ENCODE data around the gene PIK3C2B. TPM values are rescaled to one million over a fixed set of nuclear protein-coding genes. Genes with fewer than 3 reads are reported as not detected.

Gene PIK3C2B
- total RNA-seq, 1 experiment from 2014 or later: 24.7 TPM

- CTCF ChIA-PET: interaction anchor here (1.1 to 4.3 kb wide), 2 partner anchors 46 to 54 kb away, joined by 5 to 48 read pairs; partner anchors contain the start of gene PIK3C2B
- no peaks in the 10 kb centered on the region for H3K9me3 Mint-ChIP-seq (ENCODE audit: unreplicated experiment)
These were observed 46.2 kb downstream of the PIK3C2B start for GRCh38 chr1:204448344-204448964.

DNA sequence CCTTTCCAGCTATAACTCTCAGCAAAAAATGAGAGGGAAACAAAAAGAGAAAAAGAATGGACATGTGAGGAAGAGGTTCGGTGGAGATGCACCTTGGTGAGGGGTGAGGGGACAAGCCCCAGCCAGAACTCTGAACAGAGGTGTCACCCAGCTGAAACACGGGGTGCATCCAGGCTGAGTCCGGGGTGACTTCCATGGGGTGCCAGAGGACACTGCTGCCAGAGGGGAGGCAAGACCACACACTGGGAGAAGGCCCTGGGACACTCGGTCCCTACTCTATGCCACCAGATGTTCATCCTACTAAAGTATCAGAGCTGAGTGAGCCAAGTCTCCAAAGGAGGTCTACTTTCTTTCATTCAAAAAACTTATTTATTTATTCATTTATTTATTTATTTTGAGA, 46.9 kb downstream of the PIK3C2B start:
- peaks cover 4% of the 10 kb centered on the region for H3K36me3 ChIP-seq (ENCODE audit: control insufficient read depth, insufficient read depth, low read length)
- H3K27ac Mint-ChIP-seq (ENCODE audit: unreplicated experiment): peak overlapping the region; percentile 52
- ChIA-PET POLR2A (interaction anchor here (1.7 kb wide), 1 partner anchor 46 kb away, joined by 8 read pairs; the partner anchor contains the start of gene PIK3C2B), CTCF (interaction anchor here (0.7 to 4.3 kb wide), 5 partner anchors 18 to 359 kb away, joined by 3 to 52 read pairs (median 5); partner anchors contain the start of gene PIK3C2B)
- DNase-seq: no peak
- peaks cover 54% of the 10 kb centered on the region for H3K36me3 Mint-ChIP-seq (ENCODE audit: insufficient read depth, unreplicated experiment)
- intact Hi-C loops (cut with micrococcal nuclease; ENCODE audit: unreplicated experiment): loop anchor here (2.0 kb wide), 1 partner anchor 47 kb away; the partner anchor contains the start of gene PIK3C2B
- no peak overlapping the region for H3K4me3 Mint-ChIP-seq (ENCODE audit: unreplicated experiment)
- peaks cover 13% of the 10 kb centered on the region for H3K4me1 Mint-ChIP-seq (ENCODE audit: low read depth, unreplicated experiment)
- H3K9me3 ChIP-seq: no peaks in the 10 kb centered on the region
- TF ChIP-seq, protein P1, sequence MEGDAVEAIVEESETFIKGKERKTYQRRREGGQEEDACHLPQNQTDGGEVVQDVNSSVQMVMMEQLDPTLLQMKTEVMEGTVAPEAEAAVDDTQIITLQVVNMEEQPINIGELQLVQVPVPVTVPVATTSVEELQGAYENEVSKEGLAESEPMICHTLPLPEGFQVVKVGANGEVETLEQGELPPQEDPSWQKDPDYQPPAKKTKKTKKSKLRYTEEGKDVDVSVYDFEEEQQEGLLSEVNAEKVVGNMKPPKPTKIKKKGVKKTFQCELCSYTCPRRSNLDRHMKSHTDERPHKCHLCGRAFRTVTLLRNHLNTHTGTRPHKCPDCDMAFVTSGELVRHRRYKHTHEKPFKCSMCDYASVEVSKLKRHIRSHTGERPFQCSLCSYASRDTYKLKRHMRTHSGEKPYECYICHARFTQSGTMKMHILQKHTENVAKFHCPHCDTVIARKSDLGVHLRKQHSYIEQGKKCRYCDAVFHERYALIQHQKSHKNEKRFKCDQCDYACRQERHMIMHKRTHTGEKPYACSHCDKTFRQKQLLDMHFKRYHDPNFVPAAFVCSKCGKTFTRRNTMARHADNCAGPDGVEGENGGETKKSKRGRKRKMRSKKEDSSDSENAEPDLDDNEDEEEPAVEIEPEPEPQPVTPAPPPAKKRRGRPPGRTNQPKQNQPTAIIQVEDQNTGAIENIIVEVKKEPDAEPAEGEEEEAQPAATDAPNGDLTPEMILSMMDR (IDR thresholded peaks at IDR 0.05; ENCODE audit: insufficient read depth in 1 of 2, low read depth in 1 of 2, low read length in 1 of 2, severe bottlenecking in 1 of 2, unreplicated experiment in 1 of 2): no peak
- no peaks in the 10 kb centered on the region for H3K9me3 Mint-ChIP-seq (ENCODE audit: unreplicated experiment)
- no TSS peak for BruUV-seq (replicated peaks)
- peaks cover 30% of the 10 kb centered on the region for H3K4me1 ChIP-seq
- H3K27me3 Mint-ChIP-seq (ENCODE audit: insufficient read depth, unreplicated experiment): no peaks in the 10 kb centered on the region
- no peak overlapping the region for H3K4me3 ChIP-seq (ENCODE audit: low read depth, low read length)
- H3K27me3 ChIP-seq (replicated peaks; ENCODE audit: control insufficient read depth, insufficient read depth, low read length): no peaks in the 10 kb centered on the region

More at GRCh38 chr1:204448344-204448964, 46.2 kb downstream of the PIK3C2B start:
- no peak overlapping the region for H3K27ac Mint-ChIP-seq (ENCODE audit: unreplicated experiment)
- no peak overlapping the region for H3K4me3 ChIP-seq (ENCODE audit: low read depth, low read length)
- no peak overlapping the region for H3K4me3 Mint-ChIP-seq (ENCODE audit: unreplicated experiment)
- H3K4me1 ChIP-seq: peaks cover 30% of the 10 kb centered on the region
- intact Hi-C loops (cut with micrococcal nuclease; ENCODE audit: unreplicated experiment): no loop called here
- POLR2A ChIA-PET: no interaction called here
- BruUV-seq (replicated peaks): no TSS peak
- no peaks in the 10 kb centered on the region for H3K27me3 Mint-ChIP-seq (ENCODE audit: insufficient read depth, unreplicated experiment)
- H3K9me3 ChIP-seq: no peaks in the 10 kb centered on the region
- H3K4me1 Mint-ChIP-seq (ENCODE audit: low read depth, unreplicated experiment): peaks cover 13% of the 10 kb centered on the region
- H3K27me3 ChIP-seq (replicated peaks; ENCODE audit: control insufficient read depth, insufficient read depth, low read length): no peaks in the 10 kb centered on the region
- TF ChIP-seq, protein P1 (IDR thresholded peaks at IDR 0.05; ENCODE audit: insufficient read depth in 1 of 2, low read depth in 1 of 2, low read length in 1 of 2, severe bottlenecking in 1 of 2, unreplicated experiment in 1 of 2): no peak
- DNase-seq: no peak
- peaks cover 4% of the 10 kb centered on the region for H3K36me3 ChIP-seq (ENCODE audit: control insufficient read depth, insufficient read depth, low read length)
- H3K36me3 Mint-ChIP-seq (ENCODE audit: insufficient read depth, unreplicated experiment): peaks cover 55% of the 10 kb centered on the region

- H3K36me3 ChIP-seq (ENCODE audit: control insufficient read depth, insufficient read depth, low read length): peaks cover 4% of the 10 kb centered on the region
- Mint-ChIP-seq H3K4me1 (ENCODE audit: low read depth, unreplicated experiment) (peaks cover 13% of the 10 kb centered on the region), H3K27ac (ENCODE audit: unreplicated experiment) (peak overlapping the region; percentile 52), H3K9me3 (ENCODE audit: unreplicated experiment) (no peaks in the 10 kb centered on the region), H3K4me3 (ENCODE audit: unreplicated experiment) (no peak overlapping the region), H3K36me3 (ENCODE audit: insufficient read depth, unreplicated experiment) (peaks cover 52% of the 10 kb centered on the region), H3K27me3 (ENCODE audit: insufficient read depth, unreplicated experiment) (no peaks in the 10 kb centered on the region)
- POLR2A ChIA-PET: interaction anchor here (1.7 kb wide), 1 partner anchor 47 kb away, joined by 8 read pairs; the partner anchor contains the start of gene PIK3C2B
- CTCF ChIA-PET: interaction anchor here (0.7 to 4.3 kb wide), 6 partner anchors 16 to 360 kb away, joined by 3 to 52 read pairs (median 12); partner anchors contain the start of gene PIK3C2B
- no peaks in the 10 kb centered on the region for H3K9me3 ChIP-seq
- H3K4me1 ChIP-seq: peaks cover 30% of the 10 kb centered on the region
- no TSS peak for BruUV-seq (replicated peaks)
- DNase-seq: no peak
- H3K27me3 ChIP-seq (replicated peaks; ENCODE audit: control insufficient read depth, insufficient read depth, low read length): no peaks in the 10 kb centered on the region
- intact Hi-C loops (cut with micrococcal nuclease; ENCODE audit: unreplicated experiment): loop anchor here (2.0 kb wide), 1 partner anchor 48 kb away; the partner anchor contains the start of gene PIK3C2B
- TF ChIP-seq, protein P1 (IDR thresholded peaks at IDR 0.05; ENCODE audit: insufficient read depth in 1 of 2, low read depth in 1 of 2, low read length in 1 of 2, severe bottlenecking in 1 of 2, unreplicated experiment in 1 of 2): no peak
- no peak overlapping the region for H3K4me3 ChIP-seq (ENCODE audit: low read depth, low read length)
These were observed 47.4 kb downstream of the PIK3C2B start for GRCh38 chr1:204447190-204447589.
